Transverse colon (tissue), 4 donors: ENCODE measurements around the gene DGKE. TPM values are rescaled to one million over a fixed set of nuclear protein-coding genes. Genes with fewer than 3 reads are reported as not detected.

Source experiments
- DNase-seq: peaks from one replicate; pipeline ENCODE4 v3.0.0-alpha.2; 2019
- H3K27ac ChIP-seq, 4 donors: fragments of 200-600 bp; sonication (generic); 2 replicates each; pipeline ENCODE4 v1.5.1; 2016 to 2018; ENCODE audit warnings: inconsistent platforms in 4 of 4
- H3K27me3 ChIP-seq: fragments of 200-600 bp; sonication (generic); 2 replicates; pipeline ENCODE4 v1.5.1; 2017; ENCODE audit warnings: inconsistent platforms
- H3K36me3 ChIP-seq, 4 donors: fragments of 200-600 bp; sonication (generic); 2 replicates each; pipeline ENCODE4 v1.5.1; 2017 to 2019; ENCODE audit warnings: inconsistent platforms in 4 of 4
- H3K4me1 ChIP-seq, 4 donors: fragments of 200-600 bp; sonication (generic); 2 replicates each; pipeline ENCODE4 v1.5.1; 2017 to 2020; ENCODE audit warnings: inconsistent platforms in 4 of 4
- H3K4me3 ChIP-seq, 4 donors: fragments of 200-600 bp; sonication (generic); 1 replicate in 1 of 4; 2 replicates in 3 of 4; pipeline versions ENCODE4 v1.5.1 to v1.6.1; 2017 to 2019; ENCODE audit warnings: inconsistent platforms in 4 of 4
- H3K9me3 ChIP-seq, 2 donors: fragments of 200-600 bp; sonication (generic); 2 replicates each; pipeline ENCODE4 v1.5.1; 2017 to 2019; ENCODE audit warnings: inconsistent platforms in 2 of 2
- EP300 ChIP-seq: sonication (generic); formaldehyde crosslinking; IDR thresholded peaks from one replicate; pipeline ENCODE4 v1.6.1; 2017; ENCODE audit warnings: antibody characterized with exemption, low read depth
- POLR2A ChIP-seq: fragments of 450-650 bp; IDR thresholded peaks from one replicate; pipeline ENCODE4 v1.6.1; 2016; ENCODE audit warnings: antibody characterized with exemption, mild to moderate bottlenecking, moderate library complexity
- POLR2AphosphoS5 ChIP-seq, 3 donors: sonication (generic); formaldehyde crosslinking; IDR thresholded peaks; one replicate each; pipeline ENCODE4 v1.6.1; 2016; ENCODE audit warnings: antibody characterized with exemption in 3 of 3
- WGBS, 2 donors: methylation state at CpG; one replicate each; pipeline ENCODE4 v1.1.5; 2018; ENCODE audit warnings: low coverage in 1 of 2; 5-methylcytosine and 5-hydroxymethylcytosine counted together
- in situ Hi-C, 4 donors: fragments of 200-750 bp; cut with MboI; loops; one replicate each; pipeline versions ENCODE4 v1.15.0 to v1.15.1; 2017; ENCODE audit warnings: low sequenced_read_pairs in 3 of 4, low pct_ligation_motif_present in 1 of 4, low pct_unique_long_range_greater_than_20kb in 1 of 4
- intact Hi-C: fragments of 100-400 bp; cut with DNase I; formaldehyde crosslinking; loops from one replicate; pipeline ENCODE4 v1.15.1; 2023; ENCODE audit warnings: low total_unique reads
- total RNA-seq, 4 donors: library from RNA; depleted of rRNA; stranded (reverse); fragments of >200 nt; gene quantifications; one replicate each; pipeline ENCODE4 v1.1.0, GENCODE V29; 2016
- TF ChIP-seq, protein P1 (sequence below), 5 experiments: fragments of 200-600 bp in 3 of 5; fragments of 450-650 bp in 2 of 5; sonication (generic) in 3 of 5; IDR thresholded peaks; 1 replicate in 2 of 5; 2 replicates in 3 of 5; pipeline ENCODE4 v1.5.1; 2016 to 2017; ENCODE audit warnings: antibody characterized with exemption in 5 of 5, inconsistent platforms in 3 of 5, mild to moderate bottlenecking in 2 of 5, moderate library complexity in 1 of 5

The DGKE gene
- total RNA-seq, 4 donors from 2014 or later: 2.6 to 35.9 (median 11.4) TPM

DNA sequence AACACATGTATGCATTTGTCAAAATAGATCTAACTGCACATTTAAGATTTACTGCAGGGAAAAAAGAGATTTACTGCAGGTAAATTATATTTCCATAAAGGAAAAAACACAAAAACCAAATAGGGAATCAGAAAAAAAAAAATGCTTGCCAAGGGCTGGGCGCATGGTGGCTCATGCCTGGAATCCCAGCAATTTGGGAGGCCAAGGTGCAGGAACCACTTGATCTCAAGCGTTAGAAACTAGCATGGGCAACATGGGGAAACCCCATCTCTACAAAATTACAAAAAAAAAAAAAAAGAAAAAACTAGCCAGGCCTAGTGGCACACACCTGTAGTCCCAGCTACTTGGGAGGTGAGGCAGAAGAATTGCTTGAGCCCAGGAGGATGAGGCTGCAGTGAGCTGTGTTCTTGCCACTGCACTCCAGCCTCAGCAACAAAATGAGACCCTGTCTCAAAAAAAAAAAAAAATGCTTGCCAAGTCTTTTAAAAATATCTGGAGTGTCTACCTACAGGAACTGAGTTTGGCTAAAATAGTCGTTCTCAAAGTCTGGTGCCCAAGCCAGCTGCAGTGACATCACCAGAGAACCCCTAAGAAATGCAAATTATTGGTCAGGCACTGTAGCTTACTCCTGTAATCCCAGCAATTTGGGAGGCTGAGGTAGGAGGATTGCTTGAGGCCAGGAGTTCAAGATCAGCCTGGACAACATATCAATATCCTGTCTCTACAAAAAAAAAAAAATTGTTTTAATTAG lies 62.4 kb downstream of the DGKE start:
- Histone ChIP-seq H3K36me3 (peaks cover 0 to 48% (median 21%) of the 10 kb centered on the region in 4 donors), H3K4me1 (peaks cover 0 to 8% (median 4%) of the 10 kb centered on the region in 4 donors), H3K9me3 (no peaks in the 10 kb centered on the region), H3K4me3 (no peak overlapping the region), H3K27ac (peak overlapping the region in 1 of 4 donors; percentile 43), H3K27me3 (no peaks in the 10 kb centered on the region)
- in situ Hi-C loops (no loop called here), intact Hi-C loops (no loop called here)
- 65 to 74% methylated on average over 3 of the region's 3 CpGs for WGBS, 2 donors
- TF ChIP-seq EP300: no peak
- TF ChIP-seq, protein P1, sequence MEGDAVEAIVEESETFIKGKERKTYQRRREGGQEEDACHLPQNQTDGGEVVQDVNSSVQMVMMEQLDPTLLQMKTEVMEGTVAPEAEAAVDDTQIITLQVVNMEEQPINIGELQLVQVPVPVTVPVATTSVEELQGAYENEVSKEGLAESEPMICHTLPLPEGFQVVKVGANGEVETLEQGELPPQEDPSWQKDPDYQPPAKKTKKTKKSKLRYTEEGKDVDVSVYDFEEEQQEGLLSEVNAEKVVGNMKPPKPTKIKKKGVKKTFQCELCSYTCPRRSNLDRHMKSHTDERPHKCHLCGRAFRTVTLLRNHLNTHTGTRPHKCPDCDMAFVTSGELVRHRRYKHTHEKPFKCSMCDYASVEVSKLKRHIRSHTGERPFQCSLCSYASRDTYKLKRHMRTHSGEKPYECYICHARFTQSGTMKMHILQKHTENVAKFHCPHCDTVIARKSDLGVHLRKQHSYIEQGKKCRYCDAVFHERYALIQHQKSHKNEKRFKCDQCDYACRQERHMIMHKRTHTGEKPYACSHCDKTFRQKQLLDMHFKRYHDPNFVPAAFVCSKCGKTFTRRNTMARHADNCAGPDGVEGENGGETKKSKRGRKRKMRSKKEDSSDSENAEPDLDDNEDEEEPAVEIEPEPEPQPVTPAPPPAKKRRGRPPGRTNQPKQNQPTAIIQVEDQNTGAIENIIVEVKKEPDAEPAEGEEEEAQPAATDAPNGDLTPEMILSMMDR (IDR thresholded peaks at IDR 0.05): no peak
- TF ChIP-seq POLR2A: no peak
- TF ChIP-seq POLR2AphosphoS5 (IDR thresholded peaks at IDR 0.05): no peak
- no peak for DNase-seq

DNA sequence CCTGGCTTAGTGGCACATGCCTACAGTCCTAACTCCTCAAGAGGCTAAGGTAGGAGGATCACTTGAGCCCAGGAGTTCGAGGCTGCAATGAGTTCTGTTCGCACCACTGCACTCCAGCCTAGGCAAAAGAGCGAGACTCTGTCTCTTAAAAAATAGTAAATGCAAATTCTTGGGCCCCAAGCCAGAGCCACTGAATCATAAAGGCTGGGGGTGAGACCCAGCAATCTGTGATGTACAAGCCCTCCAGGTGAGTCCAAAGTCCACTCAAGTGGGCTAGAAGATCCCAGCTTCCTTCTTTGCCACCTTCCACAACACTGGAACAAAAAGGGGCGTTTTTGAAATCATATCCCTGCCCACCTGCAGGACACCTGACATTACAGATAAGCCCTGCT lies 63.0 kb downstream of the DGKE start:
- Histone ChIP-seq H3K9me3 (no peaks in the 10 kb centered on the region), H3K4me1 (peaks cover 0 to 8% (median 4%) of the 10 kb centered on the region in 4 donors), H3K27me3 (no peaks in the 10 kb centered on the region), H3K4me3 (no peak overlapping the region), H3K36me3 (peaks cover 0 to 46% (median 22%) of the 10 kb centered on the region in 4 donors), H3K27ac (peak overlapping the region; percentile 26 to 50 (median 40))
- WGBS, 2 donors: 55 to 73% methylated on average over 3 to 4 of the region's 4 CpGs
- in situ Hi-C loops: no loop called here
- TF ChIP-seq POLR2AphosphoS5 (IDR thresholded peaks at IDR 0.05) (no peak), POLR2A (no peak), EP300 (no peak)
- TF ChIP-seq, protein P1 (IDR thresholded peaks at IDR 0.05): no peak
- intact Hi-C loops: no loop called here
- DNase-seq: peak; percentile 62

DNA sequence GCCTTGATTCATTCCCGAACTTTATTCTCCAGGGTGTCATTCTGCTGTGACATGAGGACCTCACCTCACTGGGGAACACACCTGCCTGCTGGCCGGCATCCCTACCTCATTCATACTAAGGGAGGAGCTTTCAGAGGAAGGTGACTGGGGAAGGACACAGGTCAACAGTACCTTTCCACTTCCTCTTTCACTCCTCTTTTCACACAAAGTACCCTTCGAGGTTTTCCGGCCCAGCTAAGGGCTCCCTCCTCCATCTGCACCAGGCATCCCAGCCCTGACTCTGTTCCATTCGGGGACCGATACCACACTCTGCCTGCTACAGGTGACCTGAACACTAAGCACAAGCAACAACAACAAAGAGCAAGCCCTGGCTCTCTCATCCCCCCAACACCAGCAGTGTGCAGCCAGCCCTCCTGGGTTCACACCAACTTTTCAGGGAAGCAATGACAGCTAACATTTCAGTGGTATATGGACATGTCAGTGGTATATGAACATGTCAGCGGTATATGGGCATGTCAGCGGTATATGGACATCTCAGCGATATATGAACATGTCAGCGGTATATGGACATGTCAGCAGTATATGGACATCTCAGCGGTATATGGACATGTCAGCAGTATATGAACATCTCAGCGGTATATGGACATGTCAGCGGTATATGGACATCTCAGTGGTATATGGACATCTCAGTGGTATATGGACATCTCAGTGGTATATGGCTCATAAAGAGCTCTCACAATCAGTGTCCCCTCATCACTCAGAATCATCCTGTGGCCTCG lies 63.9 kb downstream of the DGKE start:
- intact Hi-C loops (no loop called here), in situ Hi-C loops (no loop called here)
- H3K9me3 ChIP-seq: no peaks in the 10 kb centered on the region
- 72 to 75% methylated on average over 4 to 14 of the region's 14 CpGs for WGBS, 2 donors
- no peaks in the 10 kb centered on the region for H3K27me3 ChIP-seq
- peak overlapping the region; percentile 26 to 50 (median 40) for H3K27ac ChIP-seq
- peaks cover 0 to 49% (median 25%) of the 10 kb centered on the region in 4 donors for H3K36me3 ChIP-seq
- H3K4me1 ChIP-seq: peaks cover 0 to 8% (median 4%) of the 10 kb centered on the region in 4 donors
- DNase-seq: peak; percentile 43
- H3K4me3 ChIP-seq: no peak overlapping the region
- TF ChIP-seq, protein P1 (IDR thresholded peaks at IDR 0.05): no peak
- TF ChIP-seq POLR2A (no peak), EP300 (no peak), POLR2AphosphoS5 (IDR thresholded peaks at IDR 0.05) (no peak)

DNA sequence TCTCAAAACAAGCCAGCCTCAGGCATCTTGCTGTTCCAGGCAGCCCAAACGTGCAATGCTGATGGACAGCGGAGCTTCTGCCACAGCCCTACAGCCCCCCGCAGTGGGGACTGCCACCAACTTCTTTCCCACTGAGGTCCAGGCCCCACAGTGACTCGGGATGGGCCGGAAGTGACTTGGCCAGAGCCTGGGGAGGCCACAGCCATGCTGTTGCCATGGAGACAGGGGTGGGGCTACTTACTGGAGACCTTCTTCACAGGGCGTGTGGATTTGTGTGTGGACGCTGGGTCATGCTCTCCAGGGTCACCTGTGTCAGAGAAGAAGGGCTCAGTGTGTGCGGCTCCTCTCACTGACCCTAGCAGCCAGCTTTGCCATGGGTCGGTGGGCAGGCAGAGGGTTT lies 64.9 kb downstream of the DGKE start:
- in situ Hi-C loops (no loop called here), intact Hi-C loops (no loop called here)
- Histone ChIP-seq H3K27me3 (no peaks in the 10 kb centered on the region), H3K27ac (no peak overlapping the region), H3K9me3 (no peaks in the 10 kb centered on the region), H3K4me3 (no peak overlapping the region), H3K4me1 (peaks cover 0 to 8% (median 4%) of the 10 kb centered on the region in 4 donors), H3K36me3 (peaks cover 0 to 49% (median 27%) of the 10 kb centered on the region in 4 donors)
- TF ChIP-seq, protein P1 (IDR thresholded peaks at IDR 0.05): no peak
- no peak for TF ChIP-seq POLR2A
- TF ChIP-seq POLR2AphosphoS5 (IDR thresholded peaks at IDR 0.05): no peak
- TF ChIP-seq EP300: no peak
- peak; percentile 36 for DNase-seq
- WGBS, 2 donors: 81 to 93% methylated on average over 2 to 8 of the region's 9 CpGs
